ENCODE data around the gene TEX22.

Gene TEX22

GRCh38 chr14:105420974-105421674 is 22.8 kb downstream of the TEX22 start:
- DNase-seq (ENCODE audit: low read depth), result no peak

DNA sequence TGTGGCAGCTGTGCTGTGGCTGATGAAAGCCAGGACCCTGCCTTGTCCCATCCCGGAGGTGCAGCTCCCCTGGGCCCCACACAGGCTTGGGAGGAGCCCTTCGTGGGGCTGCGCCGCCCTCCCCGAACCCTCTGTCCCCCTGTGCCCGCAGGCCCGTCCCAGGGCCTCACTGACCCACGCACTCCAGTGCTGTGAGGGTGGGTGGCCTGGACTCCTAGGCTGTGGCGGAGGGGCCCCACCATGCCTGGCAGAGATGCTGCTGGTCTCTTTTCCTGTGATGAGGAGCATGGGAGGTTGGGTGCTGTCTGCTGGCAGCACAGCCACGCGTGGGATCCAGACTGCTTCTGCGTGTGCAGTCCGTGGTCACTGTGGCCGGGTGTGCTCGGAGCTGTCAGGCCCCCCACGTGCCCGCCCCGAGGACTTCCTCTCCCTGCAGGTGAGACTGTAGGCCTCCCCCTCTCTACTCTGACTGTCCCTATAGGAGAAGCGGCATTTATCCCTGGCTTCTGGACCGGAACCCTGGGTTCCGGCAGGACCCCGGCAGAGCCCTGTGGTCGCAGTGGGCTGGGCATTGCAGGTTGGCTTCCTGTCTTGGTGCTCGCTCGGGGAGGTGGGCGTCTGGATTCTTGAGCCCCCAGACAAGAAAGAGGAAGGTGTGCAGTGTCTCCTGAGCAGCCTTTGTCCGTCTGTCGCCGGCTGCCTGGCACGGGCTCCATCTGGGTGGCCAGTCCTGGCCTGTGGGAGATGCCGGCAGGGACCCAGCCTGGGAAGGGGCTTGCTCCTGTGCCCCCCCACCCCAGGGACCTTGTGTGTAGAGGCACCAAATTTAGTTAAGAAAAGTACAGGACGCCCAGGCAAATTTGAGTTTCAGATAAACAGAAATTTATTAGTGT is 23.6 kb downstream of the TEX22 start:
- DNase-seq (ENCODE audit: low read depth), result no peak

DNA sequence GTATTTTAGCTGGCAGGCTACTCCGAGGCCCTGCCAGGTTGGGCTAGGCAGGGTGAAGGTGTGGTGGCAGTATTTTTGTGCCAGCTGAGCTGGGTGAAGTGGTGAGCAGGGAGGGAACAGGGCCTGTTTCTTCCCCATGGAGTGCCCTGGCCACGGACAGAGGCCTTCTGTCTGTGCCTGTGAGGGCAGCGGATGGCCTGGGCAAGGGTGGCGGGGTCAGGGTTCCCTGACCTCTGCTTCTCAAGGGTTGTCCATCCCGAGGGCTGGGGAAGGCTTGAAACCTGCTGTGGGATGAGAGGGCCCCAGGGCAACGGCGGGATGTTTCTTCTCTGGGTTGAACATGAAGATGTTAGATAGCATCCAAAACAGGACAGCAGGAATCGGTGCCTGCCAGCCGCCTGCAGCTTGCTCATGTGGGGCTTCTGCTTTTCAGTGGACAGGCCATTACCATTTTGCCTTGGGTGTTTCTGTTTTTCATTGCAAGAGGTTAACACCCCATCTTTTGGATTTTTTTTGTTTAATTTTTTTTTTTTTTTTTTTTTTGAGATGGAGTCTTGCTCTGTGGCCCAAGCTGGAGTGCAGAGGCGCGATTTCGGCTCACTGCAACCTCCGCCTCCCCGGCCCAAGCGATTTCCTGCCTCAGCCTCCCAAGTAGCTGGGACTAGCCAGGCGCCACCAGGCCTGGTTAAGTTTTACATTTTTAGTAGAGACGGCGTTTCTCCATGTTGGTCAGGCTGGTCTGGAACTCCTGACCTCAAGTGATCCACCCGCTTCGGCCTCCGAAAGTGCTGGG is 24.6 kb downstream of the TEX22 start:
- no peak for DNase-seq (ENCODE audit: low read depth)

DNA sequence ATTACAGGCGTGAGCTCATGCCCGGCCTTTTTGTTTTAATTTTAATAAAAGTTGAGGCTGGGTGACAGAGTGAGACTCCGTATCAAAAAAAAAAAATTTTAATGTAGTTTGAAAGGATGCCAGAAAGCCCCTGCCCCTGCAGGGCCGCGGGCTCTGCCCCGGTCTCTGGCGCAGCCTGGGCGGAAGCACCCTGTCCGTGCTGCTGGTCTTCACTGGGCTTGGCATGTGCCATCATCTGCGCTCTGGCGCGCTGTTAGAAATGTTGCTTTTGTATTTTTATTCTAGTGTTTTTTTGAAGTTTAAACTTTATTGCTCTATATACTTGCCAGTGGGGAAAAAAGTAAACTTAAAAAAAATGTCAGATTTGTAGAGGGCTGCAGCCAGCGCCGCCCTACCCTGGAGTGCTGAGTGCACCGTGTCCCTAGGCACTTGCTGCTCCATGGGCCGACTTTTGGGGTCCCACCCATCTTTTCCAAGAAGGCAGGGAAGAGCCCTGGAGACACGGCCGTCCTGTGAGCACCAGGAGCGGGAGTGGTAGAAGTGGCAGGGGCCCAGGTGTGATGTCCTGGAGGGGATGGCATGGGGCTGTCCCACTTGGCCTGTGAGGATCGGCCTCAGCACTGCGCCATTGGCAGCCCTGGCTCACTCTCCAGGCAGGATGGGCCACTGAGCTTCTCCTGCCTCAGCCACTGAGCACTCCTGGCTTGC is 25.3 kb downstream of the TEX22 start:
- no peak for DNase-seq (ENCODE audit: low read depth)

- DNase-seq (ENCODE audit: low read depth), result no peak
Observed at GRCh38 chr14:105424861-105425260, 26.5 kb downstream of the TEX22 start.

GRCh38 chr14:105425823-105426247 is 27.5 kb downstream of the TEX22 start:
- DNase-seq (ENCODE audit: low read depth), result no peak

- no peak for DNase-seq (ENCODE audit: low read depth)
Observed at GRCh38 chr14:105426416-105427130, 28.2 kb downstream of the TEX22 start.

GRCh38 chr14:105427412-105427811 is 29.1 kb downstream of the TEX22 start:
- no peak for DNase-seq (ENCODE audit: low read depth)

DNA sequence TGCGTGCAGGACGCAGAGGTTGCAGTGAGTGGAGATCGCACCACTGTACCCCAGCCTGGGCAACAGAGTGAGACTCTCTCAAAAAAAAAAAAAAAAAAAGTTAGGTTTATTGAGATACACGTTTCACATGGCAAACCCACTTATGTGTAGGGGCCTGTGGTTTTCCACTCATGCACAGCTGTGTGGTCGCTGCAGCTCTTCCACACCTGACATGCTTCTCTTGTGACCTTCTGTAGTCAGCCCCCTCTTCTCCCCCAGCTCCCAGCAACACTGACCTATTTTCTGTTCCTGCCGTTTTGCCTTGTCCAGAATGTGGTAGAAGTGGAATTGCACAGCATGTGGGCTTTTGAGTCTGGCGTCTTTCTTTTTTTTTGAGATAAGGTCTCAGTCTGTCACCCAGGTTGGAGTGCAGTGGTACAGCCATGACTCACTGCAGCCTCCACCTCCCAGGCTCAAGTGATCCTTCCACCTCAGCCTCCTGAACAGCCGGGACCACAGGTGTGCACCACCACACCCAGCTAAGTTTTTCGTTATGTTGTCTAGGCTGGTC is 29.7 kb downstream of the TEX22 start:
- no peak for DNase-seq (ENCODE audit: low read depth)

GRCh38 chr14:105430042-105430441 is 31.7 kb downstream of the TEX22 start:
- no peak for DNase-seq (ENCODE audit: low read depth)

DNA sequence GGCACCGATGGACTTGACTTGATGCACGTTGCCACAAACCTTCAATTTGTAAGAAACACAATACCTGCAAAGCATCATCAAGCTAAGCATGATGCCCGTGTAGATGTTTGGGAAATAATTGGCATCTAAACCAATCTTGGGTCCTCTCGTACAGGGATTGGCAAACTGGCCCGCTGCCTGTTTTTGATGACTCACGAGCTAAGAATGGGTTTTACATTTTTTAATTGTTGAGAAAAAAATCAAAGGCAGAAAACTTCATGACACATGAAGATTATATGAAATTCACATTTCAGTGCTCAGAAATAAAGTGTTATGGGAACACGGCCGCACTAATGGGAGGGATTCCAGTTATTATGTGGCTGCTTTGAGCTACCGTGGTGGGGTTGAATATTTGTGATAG is 32.2 kb downstream of the TEX22 start:
- DNase-seq (ENCODE audit: low read depth), result no peak

- no peak for DNase-seq (ENCODE audit: low read depth)
Observed at GRCh38 chr14:105431256-105431655, 32.9 kb downstream of the TEX22 start.

DNA sequence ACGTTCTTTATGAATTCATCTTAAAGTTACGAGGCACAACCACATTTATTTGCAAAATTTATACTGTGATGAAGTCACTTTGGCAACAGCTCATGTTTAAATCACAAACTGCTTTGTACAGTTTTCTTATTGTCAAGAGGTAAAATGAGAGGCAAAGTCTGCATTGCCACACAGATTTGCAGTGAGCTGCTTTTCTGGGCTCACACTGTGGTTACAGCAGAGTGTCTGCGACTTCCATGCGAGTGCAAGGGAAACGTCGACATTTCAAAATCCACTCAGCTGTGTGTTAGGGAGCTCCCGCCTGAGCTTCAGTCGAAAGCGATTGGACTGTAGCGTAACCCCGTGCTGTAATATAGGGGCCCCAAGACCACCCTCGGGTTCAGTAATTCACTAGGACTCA is 34.3 kb downstream of the TEX22 start:
- no peak for DNase-seq (ENCODE audit: low read depth)

DNA sequence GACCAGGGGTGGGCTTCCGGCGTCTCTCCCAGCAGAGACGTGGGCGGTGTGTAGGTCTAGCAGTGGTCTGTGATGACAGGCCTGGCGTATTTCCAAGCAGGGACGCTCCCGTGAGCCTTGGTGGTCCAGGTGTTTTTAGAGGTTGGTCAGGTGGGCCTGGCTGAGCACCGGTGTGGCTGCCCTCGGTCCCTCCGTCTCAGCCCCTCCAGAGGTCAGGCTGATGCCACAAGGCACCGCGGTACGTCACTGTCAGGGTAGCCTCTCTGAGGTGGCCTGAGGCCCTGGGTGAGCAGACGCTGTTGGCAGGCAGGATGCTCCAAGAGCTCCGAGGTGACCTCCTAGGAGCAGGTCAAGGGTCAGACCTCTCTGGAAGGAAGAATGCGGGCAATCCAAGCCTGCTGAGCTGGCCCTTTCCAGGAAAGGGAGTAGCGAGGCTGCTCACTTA is 34.8 kb downstream of the TEX22 start:
- no peak for DNase-seq (ENCODE audit: low read depth)

GRCh38 chr14:105436402-105436801 is 38.1 kb downstream of the TEX22 start:
- DNase-seq (ENCODE audit: low read depth), result no peak

- no peak for DNase-seq (ENCODE audit: low read depth)
Observed at GRCh38 chr14:105436891-105437722, 38.8 kb downstream of the TEX22 start.

DNA sequence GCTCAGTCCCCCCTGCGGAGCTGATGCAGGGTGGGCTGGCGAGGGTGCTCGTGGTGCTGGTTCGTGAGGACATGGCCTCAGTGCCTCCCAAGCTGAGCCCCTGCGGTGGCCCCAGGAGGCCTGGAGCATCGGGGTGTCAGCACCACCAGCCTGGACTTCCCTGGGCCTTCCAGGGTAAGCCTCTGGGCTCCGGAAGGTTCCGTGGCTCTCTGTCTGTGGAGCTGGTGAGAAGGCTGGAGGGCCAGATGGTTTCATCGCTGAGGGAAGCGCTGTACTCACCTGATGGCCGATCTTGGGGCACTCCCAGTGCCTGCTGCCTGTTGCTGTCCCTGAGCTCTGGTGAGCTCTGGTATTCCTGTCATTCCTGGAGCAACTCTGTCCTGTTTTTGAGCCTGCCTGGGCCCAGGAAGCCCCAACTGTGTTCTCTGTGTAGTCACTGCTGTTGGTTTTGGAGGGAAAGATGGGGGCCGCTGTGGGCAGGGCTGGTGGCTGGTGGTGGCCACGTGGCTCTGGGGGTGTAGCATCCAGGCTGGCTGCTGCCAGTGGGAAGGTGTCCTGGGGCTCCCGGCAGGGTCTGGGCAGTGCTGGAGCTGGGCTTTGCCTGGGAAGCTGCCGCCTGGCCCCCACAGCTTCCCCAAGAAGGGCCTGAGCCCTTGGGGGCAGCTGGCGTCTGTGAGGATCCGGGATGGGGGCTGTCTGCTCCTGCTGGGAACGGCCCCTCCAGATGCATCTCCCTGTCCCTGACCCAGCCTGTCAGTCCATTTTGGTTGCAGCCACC is 39.6 kb downstream of the TEX22 start:
- no peak for DNase-seq (ENCODE audit: low read depth)

GRCh38 chr14:105439179-105439578 is 40.8 kb downstream of the TEX22 start:
- DNase-seq (ENCODE audit: low read depth), result no peak

Data from activated T-helper 1 cell treated with Interleukin-2 at 50 U/mL for 16 hours (primary cell).